Lower leg skin (tissue), 3 donors: ENCODE results near the gene ZSCAN5A.

Source experiments
- CTCF ChIP-seq, 3 donors: fragments of 450-650 bp; IDR thresholded peaks; one replicate each; pipeline ENCODE4 v1.5.1; 2016; ENCODE audit warnings: antibody characterized with exemption in 3 of 3, mild to moderate bottlenecking in 3 of 3, moderate library complexity in 2 of 3
- POLR2A ChIP-seq, 2 donors: fragments of 450-650 bp; IDR thresholded peaks; one replicate each; pipeline ENCODE4 v1.6.1; 2016 to 2017; ENCODE audit warnings: antibody characterized with exemption in 2 of 2, mild to moderate bottlenecking in 1 of 2, moderate library complexity in 1 of 2

- TF ChIP-seq POLR2A (IDR thresholded peaks at IDR 0.05) (no peak), CTCF (IDR thresholded peaks at IDR 0.05) (no peak)
These were observed 15.0 kb downstream of the ZSCAN5A start for GRCh38 chr19:56299688-56300087.
